MM.1S (cell line): Measurements from ENCODE around the gene NEMP1.

ENCODE experiments used
- DNase-seq: peaks from one replicate; pipeline ENCODE4 v3.0.0-alpha.2; 2015
- H2AFZ ChIP-seq: fragments of 300-600 bp; sonication (generic); 2 replicates; pipeline ENCODE4 v1.6.0; 2016; ENCODE audit warnings: antibody characterized with exemption, low read length
- H3F3A ChIP-seq: fragments of 300-600 bp; sonication (generic); 2 replicates; pipeline ENCODE4 v1.6.1; 2016; ENCODE audit warnings: mild to moderate bottlenecking, antibody characterized with exemption, low read length, moderate library complexity, mixed read lengths; ENCODE audit not compliant: insufficient read depth
- H3K27ac ChIP-seq: fragments of 300-600 bp; sonication (generic); 2 replicates; pipeline ENCODE4 v1.5.1; 2016; ENCODE audit warnings: mild to moderate bottlenecking, low read length
- H3K27me3 ChIP-seq: fragments of 300-600 bp; sonication (generic); replicated peaks from 2 replicates; pipeline ENCODE4 v1.6.0; 2016; ENCODE audit warnings: low read length; ENCODE audit not compliant: insufficient read depth
- H3K36me3 ChIP-seq: fragments of 300-600 bp; sonication (generic); replicated peaks from 2 replicates; pipeline ENCODE4 v1.6.1; 2016; ENCODE audit warnings: mild to moderate bottlenecking, low read length, mixed read lengths; ENCODE audit not compliant: insufficient read depth
- H3K4me1 ChIP-seq: fragments of 300-600 bp; sonication (generic); 2 replicates; pipeline ENCODE4 v1.6.1; 2016; ENCODE audit warnings: low read length, mixed read lengths
- H3K4me2 ChIP-seq: fragments of 300-600 bp; sonication (generic); 2 replicates; pipeline ENCODE4 v1.6.0; 2016; ENCODE audit warnings: low read depth, low read length
- H3K4me3 ChIP-seq: fragments of 300-600 bp; sonication (generic); 2 replicates; pipeline ENCODE4 v1.5.1; 2016; ENCODE audit warnings: low read length, mixed read lengths
- H3K79me2 ChIP-seq: fragments of 300-600 bp; sonication (generic); 2 replicates; pipeline ENCODE4 v1.6.1; 2016; ENCODE audit warnings: mixed run types, low read length, mixed read lengths
- H3K9ac ChIP-seq: fragments of 300-600 bp; sonication (generic); 2 replicates; pipeline ENCODE4 v1.6.1; 2016; ENCODE audit warnings: low read length, mixed read lengths
- H3K9me2 ChIP-seq: fragments of 300-600 bp; sonication (generic); replicated peaks from 2 replicates; pipeline ENCODE4 v1.6.1; 2016; ENCODE audit warnings: mild to moderate bottlenecking, low read length, mixed read lengths; ENCODE audit not compliant: insufficient read depth
- H3K9me3 ChIP-seq: fragments of 300-600 bp; sonication (generic); replicated peaks from 2 replicates; pipeline ENCODE4 v1.6.1; 2016; ENCODE audit warnings: mild to moderate bottlenecking, low read length, mixed read lengths; ENCODE audit not compliant: insufficient read depth
- H4K20me1 ChIP-seq: fragments of 300-600 bp; sonication (generic); 2 replicates; pipeline ENCODE4 v1.6.1; 2016; ENCODE audit warnings: mild to moderate bottlenecking, low read length, moderate library complexity, mixed read lengths; ENCODE audit not compliant: insufficient read depth
- CTCF ChIP-seq: fragments of 300-600 bp; sonication (generic); IDR thresholded peaks from 2 replicates; pipeline ENCODE4 v1.5.1; 2016; ENCODE audit warnings: antibody characterized with exemption, low read length, mixed read lengths
- EZH2 ChIP-seq: fragments of 300-600 bp; sonication (generic); optimal IDR thresholded peaks from 2 replicates; pipeline ENCODE3; 2017; ENCODE audit warnings: low read depth, mild to moderate bottlenecking, antibody characterized with exemption, low read length, mixed read lengths
- EZH2phosphoT487 ChIP-seq: fragments of 300-600 bp; sonication (generic); IDR thresholded peaks from 2 replicates; pipeline ENCODE4 v1.6.1; 2018; ENCODE audit warnings: antibody characterized with exemption, low read length

The NEMP1 gene

DNA sequence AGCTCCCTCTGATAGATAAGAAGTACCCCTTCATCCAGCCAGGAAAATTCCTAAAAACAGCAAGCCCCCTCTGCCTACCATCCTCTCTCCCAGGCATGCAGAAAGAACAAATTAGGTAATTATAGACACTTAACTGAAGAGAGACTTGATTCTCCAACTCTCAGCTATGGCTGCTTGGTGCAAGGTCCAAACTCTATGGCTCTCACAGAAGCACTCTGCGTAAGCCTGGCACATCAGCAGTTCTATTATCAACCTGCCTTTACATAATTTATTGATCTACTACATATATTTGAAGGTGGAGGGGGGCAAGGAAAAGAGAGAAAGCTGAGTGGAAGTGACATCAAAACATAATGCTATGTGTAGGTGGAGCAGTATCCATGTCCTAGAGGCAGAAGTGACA is 27.6 kb downstream of the NEMP1 start:
- Histone ChIP-seq H2AFZ (no peak overlapping the region), H3K36me3 (no peaks in the 10 kb centered on the region), H3K9me2 (no peaks in the 10 kb centered on the region), H3K9ac (no peak overlapping the region), H3K9me3 (no peaks in the 10 kb centered on the region), H3K27ac (no peak overlapping the region), H3K27me3 (no peaks in the 10 kb centered on the region), H3F3A (no peaks in the 10 kb centered on the region), H3K79me2 (no peaks in the 10 kb centered on the region), H3K4me1 (no peaks in the 10 kb centered on the region), H4K20me1 (no peaks in the 10 kb centered on the region), H3K4me3 (no peak overlapping the region), H3K4me2 (no peak overlapping the region)
- TF ChIP-seq CTCF (no peak), EZH2phosphoT487 (no peak), EZH2 (no peak)
- DNase-seq: no peak

- H3K9ac ChIP-seq: no peak within 1 kb of the TSS
- H3F3A ChIP-seq: no peaks in the 10 kb centered on the region
- H3K4me2 ChIP-seq: no peak within 1 kb of the TSS
- H3K79me2 ChIP-seq: no peaks in the 10 kb centered on the region
- no peak for DNase-seq
- no peak for TF ChIP-seq CTCF
- TF ChIP-seq EZH2phosphoT487: no peak
- TF ChIP-seq EZH2: no peak
- no peaks in the 10 kb centered on the region for H4K20me1 ChIP-seq
- H3K27ac ChIP-seq: no peak within 1 kb of the TSS
- no peaks in the 10 kb centered on the region for H3K9me2 ChIP-seq
- no peak within 1 kb of the TSS for H3K4me3 ChIP-seq
- H2AFZ ChIP-seq: no peak within 1 kb of the TSS
- H3K9me3 ChIP-seq: no peaks in the 10 kb centered on the region
- no peaks in the 10 kb centered on the region for H3K27me3 ChIP-seq
- H3K4me1 ChIP-seq: no peaks in the 10 kb centered on the region
- no peaks in the 10 kb centered on the region for H3K36me3 ChIP-seq
Observed at GRCh38 chr12:57049890-57050289, 28.7 kb downstream of the NEMP1 start, which contains the start of gene MYO1A. Gene MYO1A (minus strand): TSS chr12:57050129. CDS start chr12:57048323, 1,806 bp downstream.

DNA sequence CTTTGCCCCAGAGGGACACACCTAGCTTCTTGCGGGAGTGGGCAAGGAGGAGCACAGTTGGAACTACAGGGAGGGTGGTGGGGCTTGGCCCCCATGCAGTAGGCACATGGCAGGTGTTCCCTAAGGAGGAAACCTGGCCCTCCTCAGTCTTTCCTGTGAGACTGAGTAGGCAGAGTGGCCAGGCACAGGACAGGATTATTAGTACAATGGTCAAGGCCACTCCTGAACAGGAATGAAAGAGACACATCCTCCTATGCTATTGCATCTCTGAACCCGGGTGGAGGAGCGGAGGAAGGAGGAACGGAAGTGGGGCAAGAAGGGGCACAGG is 29.5 kb downstream of the NEMP1 start:
- Histone ChIP-seq H3K9me3 (no peaks in the 10 kb centered on the region), H3K9ac (no peak overlapping the region)
- no peak for TF ChIP-seq CTCF
- TF ChIP-seq EZH2: no peak
- no peak for TF ChIP-seq EZH2phosphoT487

More for the DNA sequence above, 29.5 kb downstream of the NEMP1 start:
- H3K4me3 ChIP-seq: no peak overlapping the region
- H2AFZ ChIP-seq: no peak overlapping the region
- no peak overlapping the region for H3K27ac ChIP-seq
- no peaks in the 10 kb centered on the region for H3F3A ChIP-seq
- H3K4me1 ChIP-seq: no peaks in the 10 kb centered on the region
- H3K27me3 ChIP-seq: no peaks in the 10 kb centered on the region
- H4K20me1 ChIP-seq: no peaks in the 10 kb centered on the region
- no peaks in the 10 kb centered on the region for H3K36me3 ChIP-seq
- H3K79me2 ChIP-seq: no peaks in the 10 kb centered on the region
- no peak overlapping the region for H3K4me2 ChIP-seq
- DNase-seq: no peak
- no peaks in the 10 kb centered on the region for H3K9me2 ChIP-seq
